HG03175 (cell line): ENCODE data around the gene BBLN.
"Not testable (repeated sequence)": the region's sequence is repeated elsewhere in the genome, so short reads cannot be mapped to it uniquely, and the experiment has no call there.

Experiments used
- ATAC-seq: cut with Tn5 transposase; IDR thresholded peaks from one replicate; pipeline ENCODE4 v1.9.1; 2021; ENCODE audit warnings: mild to moderate bottlenecking, moderate library complexity; ENCODE audit not compliant: unreplicated experiment

Gene BBLN

GRCh38 chr9:128159784-128160602 is at the start of gene BBLN:
Gene BBLN (plus strand): TSS chr9:128160265. CDS start chr9:128160408, 143 bp downstream.
- peak; percentile 76 for ATAC-seq

- ATAC-seq = not testable (repeated sequence)
These were observed 48.3 kb upstream of the BBLN start for GRCh38 chr9:128111726-128112125.

GRCh38 chr9:128113526-128114325 is 46.3 kb upstream of the BBLN start:
- ATAC-seq = no peak

GRCh38 chr9:128114326-128115186 is 45.5 kb upstream of the BBLN start:
- ATAC-seq = no peak

- ATAC-seq = no peak
These were observed 44.6 kb upstream of the BBLN start for GRCh38 chr9:128115187-128116103.

- no peak for ATAC-seq
These were observed 43.7 kb upstream of the BBLN start for GRCh38 chr9:128116104-128117083.

DNA sequence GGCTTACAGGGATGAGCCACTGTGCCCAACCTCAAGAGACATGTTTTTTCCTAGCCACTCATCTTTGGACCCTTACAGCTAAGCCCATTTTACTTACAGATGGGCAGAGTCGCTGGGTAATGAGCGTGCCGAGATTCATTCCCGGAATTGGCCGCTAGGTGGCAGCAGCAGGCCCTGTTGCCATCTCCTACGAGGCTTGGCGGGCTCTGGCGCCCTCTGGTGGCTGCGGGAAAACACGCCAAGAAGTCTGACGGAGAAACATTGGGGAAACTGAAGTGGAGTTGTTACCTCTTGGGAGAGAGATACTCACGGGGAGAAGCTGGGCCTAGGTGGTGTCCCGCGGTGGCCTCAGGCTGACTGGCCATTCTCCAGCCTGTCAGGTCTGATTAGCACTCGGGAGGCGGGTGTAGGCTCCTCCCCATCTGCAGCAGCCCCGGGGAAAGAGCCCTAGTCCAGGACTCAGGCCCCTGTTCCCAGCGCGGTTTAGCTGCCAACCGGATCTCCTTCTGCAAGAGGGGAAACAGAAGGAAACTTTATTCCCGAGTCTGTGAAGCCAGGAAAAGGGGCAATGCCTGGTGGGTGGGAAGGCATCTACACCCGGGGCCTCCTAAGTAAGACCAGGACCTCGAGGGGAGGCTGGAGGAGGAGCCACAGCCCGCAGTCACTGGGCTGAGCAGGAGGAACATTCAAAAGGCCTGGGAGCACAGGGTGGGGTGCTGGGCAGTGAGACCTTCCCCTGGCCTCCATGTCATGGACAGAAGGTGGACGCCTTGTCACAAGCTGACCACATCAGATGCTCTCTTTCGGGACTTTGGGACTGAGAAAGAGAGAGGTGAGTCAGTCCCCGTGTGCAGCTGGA is 42.2 kb upstream of the BBLN start:
- peak; percentile 66 for ATAC-seq

DNA sequence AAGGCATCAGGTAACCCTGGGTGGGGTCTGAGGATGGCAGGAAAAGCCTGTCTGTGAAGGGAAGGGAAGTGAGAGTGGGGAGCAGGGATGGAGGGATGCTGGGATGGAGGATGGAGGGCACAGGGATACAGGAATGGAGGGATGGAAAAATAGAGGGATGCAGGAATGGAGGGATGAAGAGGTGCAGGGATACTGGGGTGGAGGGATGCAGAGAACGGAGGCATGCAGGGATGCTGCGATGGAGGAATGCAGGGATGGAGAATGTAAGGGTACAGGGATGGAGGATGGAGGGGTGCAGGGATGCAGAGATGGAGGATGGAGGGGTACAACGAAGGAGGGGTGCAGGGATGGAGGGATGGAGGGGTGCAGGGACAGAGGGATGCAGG is 41.6 kb upstream of the BBLN start:
- ATAC-seq = no peak

DNA sequence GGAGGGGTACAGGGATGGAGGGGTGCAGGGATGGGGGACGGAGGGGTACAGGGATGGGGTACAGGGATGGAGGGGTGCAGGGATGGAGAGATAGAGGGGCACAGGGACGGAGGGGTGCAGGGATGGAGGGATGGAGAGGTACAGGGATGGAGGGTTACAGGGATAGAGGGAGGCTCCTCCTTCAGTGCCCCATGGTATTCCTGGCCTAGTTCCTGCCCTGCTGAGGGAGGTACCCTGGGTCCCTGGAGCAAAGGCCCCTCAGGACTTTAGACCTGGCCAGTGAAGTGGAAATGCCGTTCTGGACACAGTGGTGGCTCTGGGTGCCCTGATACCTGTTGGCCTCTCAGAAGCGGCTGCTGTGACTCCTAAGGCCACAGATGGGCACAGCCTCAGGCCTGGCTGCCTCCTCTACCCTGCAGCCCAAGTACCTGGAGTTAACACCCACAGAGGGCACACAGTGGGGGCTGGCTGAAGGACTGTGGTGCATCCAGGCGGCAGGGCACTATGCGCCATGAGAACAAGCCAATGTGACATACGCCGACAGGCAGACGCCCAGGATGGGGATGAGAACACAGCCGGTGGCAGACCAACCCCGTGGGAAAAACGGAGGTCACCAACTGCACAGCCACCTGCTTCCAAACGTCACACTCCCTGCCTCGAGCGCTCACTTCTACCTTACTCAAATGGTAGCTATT is 40.9 kb upstream of the BBLN start:
- no peak for ATAC-seq

DNA sequence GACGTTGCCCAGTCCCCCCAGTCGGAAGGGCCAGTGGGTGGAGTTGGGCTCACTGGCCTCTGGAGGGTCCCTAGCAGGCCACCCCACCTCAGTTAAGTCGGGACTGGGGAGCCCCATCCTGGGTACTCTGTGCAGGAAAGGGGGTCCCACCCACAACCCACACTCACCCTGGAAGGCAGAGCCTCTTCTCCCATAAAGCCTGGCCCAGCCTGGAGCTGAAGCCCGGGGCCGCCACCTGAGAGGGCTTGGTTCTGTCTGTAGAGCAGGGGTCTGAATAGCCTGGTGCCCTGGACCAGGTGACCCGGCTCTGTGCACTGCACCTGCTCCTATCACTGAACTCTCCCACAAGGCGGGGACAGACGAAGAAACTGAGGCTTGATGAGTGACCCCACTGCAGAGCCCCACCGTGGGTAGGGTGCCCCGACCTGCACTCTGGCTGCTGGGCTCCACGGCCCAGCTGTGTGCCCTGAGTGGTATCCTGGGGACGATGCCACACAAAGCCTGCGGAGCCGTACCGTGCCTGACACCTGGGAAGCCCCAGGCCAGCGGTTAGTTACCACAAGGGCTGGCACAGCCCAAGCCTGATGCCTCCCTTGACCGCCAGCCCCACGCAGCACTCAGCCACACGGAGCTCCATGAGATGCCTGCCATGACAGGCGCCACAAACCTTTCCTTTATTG is 39.9 kb upstream of the BBLN start:
- ATAC-seq = no peak

DNA sequence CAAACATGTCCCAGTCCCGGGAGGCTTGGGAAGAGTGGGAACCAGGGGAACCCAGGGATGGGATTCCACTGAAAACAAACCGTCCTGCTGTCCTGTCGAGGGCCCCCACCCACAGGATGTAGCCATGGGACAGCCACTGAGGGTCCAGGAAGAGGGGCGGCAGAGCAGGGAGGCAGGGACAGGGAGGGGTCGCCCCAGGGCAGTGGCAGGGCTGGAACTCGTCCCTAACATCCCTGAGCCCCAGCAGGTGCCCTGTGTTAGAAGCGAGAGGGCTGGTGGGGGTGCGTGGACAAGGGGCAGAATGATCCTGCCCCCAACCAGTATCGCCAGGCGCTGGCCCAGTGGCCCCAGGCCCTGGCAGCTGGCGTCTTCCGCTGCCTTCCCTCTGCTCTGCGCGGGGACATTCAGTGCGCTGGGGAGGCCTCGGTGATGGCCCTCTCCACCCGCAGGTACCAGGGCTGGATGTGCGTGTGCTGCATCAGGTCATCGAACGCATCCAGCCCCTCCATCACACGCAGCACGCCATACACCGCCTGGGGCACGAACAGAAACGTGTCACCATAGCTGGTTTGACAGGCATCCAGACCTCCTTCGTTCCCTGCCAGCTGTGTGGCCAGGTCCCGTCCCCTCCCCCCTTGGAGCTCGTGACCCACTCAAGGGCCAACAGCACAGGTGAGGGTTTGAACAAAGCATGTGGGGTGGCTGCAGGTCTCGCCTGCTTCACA is 39.2 kb upstream of the BBLN start:
- no peak for ATAC-seq

- no peak for ATAC-seq
These were observed 38.6 kb upstream of the BBLN start for GRCh38 chr9:128121466-128121810.

DNA sequence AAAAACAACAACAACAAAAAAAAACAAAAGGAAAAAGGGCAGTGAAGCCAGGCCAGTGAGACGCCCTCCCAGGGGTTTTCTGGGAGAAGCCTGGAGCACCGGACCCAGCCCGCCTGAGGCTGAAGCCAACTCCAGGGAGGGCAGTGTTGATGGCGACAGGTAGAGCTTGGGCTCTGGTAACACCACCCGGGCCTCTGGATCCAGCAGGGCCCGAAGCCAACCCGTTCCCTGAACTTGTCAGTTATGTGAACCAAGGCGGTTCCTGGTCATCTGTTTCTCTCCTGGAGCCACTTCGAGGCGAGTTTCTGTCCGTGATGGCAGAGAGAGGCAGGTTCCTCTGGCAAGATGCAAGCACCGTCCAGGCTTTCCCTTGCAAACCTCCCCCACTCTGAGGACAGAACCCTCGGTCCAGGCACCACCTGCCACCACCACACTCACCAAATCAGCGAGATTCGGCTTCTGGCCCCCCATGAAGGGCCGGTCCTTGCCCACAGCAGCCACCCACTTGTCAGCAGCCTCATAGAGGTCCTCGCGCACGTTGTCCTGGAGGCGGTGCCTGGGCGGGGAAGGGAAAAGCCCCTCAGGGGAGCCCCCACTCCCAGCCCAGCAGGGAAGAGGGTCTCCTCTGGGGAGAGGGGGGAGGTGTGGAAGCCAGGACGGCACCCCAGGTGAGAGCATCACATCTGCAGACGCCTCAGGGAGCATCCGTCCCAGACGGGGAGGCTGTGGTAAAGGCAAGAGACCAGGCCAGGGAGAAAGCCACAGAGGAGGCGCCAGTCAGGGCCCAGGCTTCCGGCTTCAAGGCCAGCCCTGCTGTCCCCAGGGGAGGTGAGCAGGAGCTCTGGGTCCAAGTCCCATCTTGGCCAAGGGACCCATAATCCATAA is 37.9 kb upstream of the BBLN start:
- no peak for ATAC-seq

DNA sequence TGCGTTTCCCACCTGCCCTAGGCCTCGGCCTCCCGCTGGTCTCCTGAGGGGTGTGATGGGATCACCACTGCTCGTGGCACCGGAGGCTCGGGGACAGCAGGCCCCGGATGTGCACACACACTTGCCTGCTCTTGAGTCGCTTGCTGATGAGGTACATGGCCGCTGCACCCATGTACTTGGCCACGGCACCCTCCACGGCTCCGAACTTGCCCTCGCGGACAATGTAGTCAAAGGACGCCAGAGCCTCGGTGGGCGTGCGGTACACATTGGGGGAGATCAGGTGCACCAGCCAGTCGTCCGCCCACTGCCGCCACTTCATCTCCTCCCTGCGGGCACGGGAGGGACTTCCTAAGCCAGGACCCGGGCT is 37.3 kb upstream of the BBLN start:
- no peak for ATAC-seq

- no peak for ATAC-seq
These were observed 36.5 kb upstream of the BBLN start for GRCh38 chr9:128123451-128124080.
